ENCODE data around the gene FSTL3. TPM values are rescaled to one million over a fixed set of nuclear protein-coding genes. Genes with fewer than 3 reads are reported as not detected.

FSTL3 gene
- total and polyA plus RNA-seq, 2 of the 8 experiments (the other 6 are each of a cell fraction or from before 2014, with no cell fraction given), result 8.1 to 11.8 TPM

DNA sequence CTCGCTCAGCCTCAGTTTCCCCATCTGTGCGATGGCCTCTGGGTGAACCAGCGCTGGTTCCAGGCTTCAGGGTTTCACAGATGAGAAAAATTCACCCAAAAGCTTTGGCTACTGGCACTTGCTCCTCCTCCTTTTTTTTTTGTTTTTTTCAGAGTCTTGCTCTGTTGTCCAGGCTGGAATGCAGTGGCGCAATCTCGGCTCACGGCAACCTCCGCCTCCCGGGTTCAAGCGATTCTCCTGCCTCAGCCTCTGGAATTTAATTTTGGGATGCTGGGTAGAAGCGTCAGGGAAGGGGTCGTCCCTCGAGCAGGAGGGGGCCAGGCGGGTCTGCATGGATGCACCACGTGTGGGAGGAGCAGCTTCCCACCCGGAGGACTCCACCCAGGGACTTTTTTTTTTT is 12.0 kb downstream of the FSTL3 start:
- H3K9me3 ChIP-seq (ENCODE audit: insufficient read depth in 2 of 2, low read depth in 1 of 2, low read length in 1 of 2), result no peaks in the 10 kb centered on the region; a peak in 1 of 4 replicates
- no peak for FAIRE-seq

More for the DNA sequence above, 12.0 kb downstream of the FSTL3 start:
- Histone ChIP-seq H3K36me3 (ENCODE audit: control insufficient read depth in 2 of 4, insufficient read depth in 4 of 4, low read length in 3 of 4) (no peaks in the 10 kb centered on the region), H3K23me2 (ENCODE audit: low read depth, low read length) (no peaks in the 10 kb centered on the region), H3K4me1 (replicated peaks in 1 of 4; ENCODE audit: control insufficient read depth in 3 of 4, insufficient read depth in 4 of 4, low read length in 3 of 4) (no peaks in the 10 kb centered on the region), H3K4me3 (ENCODE audit: extremely low read depth in 1 of 4, insufficient read depth in 2 of 4, low read depth in 3 of 4, low read length in 4 of 4) (no peak overlapping the region), H2AK5ac (ENCODE audit: low read depth, low read length) (no peak overlapping the region), H3K56ac (replicated peaks; ENCODE audit: insufficient read length, low read depth, low read length) (no peak overlapping the region), H4K20me1 (replicated peaks in 1 of 2; ENCODE audit: control insufficient read depth in 1 of 2, insufficient read depth in 2 of 2, low read length in 2 of 2) (peaks cover 0 to 1% of the 10 kb centered on the region in 2 experiments), H3K4me2 (ENCODE audit: insufficient read depth in 1 of 2, low read depth in 2 of 2, low read length in 2 of 2) (no peak overlapping the region), H3K79me2 (ENCODE audit: control insufficient read depth in 1 of 2, insufficient read depth in 2 of 2, low read length in 2 of 2) (no peaks in the 10 kb centered on the region), H3K79me1 (ENCODE audit: low read depth, low read length) (no peaks in the 10 kb centered on the region), H3K27ac (ENCODE audit: low read depth, low read length) (no peak overlapping the region), H3K23ac (ENCODE audit: insufficient read length) (no peak overlapping the region), H2BK5ac (ENCODE audit: low read depth, low read length) (no peak overlapping the region), H3K18ac (ENCODE audit: extremely low read depth, low read length) (no peak overlapping the region), H4K91ac (replicated peaks; ENCODE audit: insufficient read length, low read length) (no peak overlapping the region), H3K27me3 (replicated peaks in 1 of 4; ENCODE audit: control insufficient read depth in 3 of 4, extremely low read depth in 1 of 4, insufficient read depth in 3 of 4, low read length in 3 of 4) (0 out of 7 replicates have a peak, but pooled peaks cover 0 to 2% (median 0%) of the 10 kb centered on the region in 4 experiments), H2BK20ac (ENCODE audit: low read length) (no peak overlapping the region), H2BK120ac (replicated peaks; ENCODE audit: low read depth, low read length) (no peak overlapping the region), H3K14ac (ENCODE audit: insufficient read length) (no peak overlapping the region), H2BK15ac (ENCODE audit: low read length) (no peak overlapping the region), H3K9ac (replicated peaks in 1 of 4; ENCODE audit: extremely low read depth in 1 of 4, low read depth in 3 of 4, low read length in 3 of 4) (no peak overlapping the region), H2AFZ (ENCODE audit: low read length) (no peak overlapping the region), H3K4ac (replicated peaks; ENCODE audit: insufficient read length, low read depth, low read length) (no peak overlapping the region), H4K8ac (ENCODE audit: extremely low read depth, insufficient read depth, low read length) (no peak overlapping the region), H4K5ac (ENCODE audit: insufficient read length, low read depth, low read length) (no peak overlapping the region), H2BK12ac (ENCODE audit: low read depth, low read length) (no peak overlapping the region)
- CTCF ChIA-PET (ENCODE audit: partially characterized antibody), result interaction anchor here (0.6 to 2.4 kb wide), 5 partner anchors 9 to 18 kb away, joined by 3 to 7 read pairs (median 3); no protein-coding TSS in a partner anchor
- TF ChIP-seq CHD1 (IDR thresholded peaks at IDR 0.05; ENCODE audit: low read depth, low read length), result no peak
- TF ChIP-seq SIX5 (IDR thresholded peaks at IDR 0.05; ENCODE audit: low read depth, low read length), result no peak
- no peak for TF ChIP-seq CBX8 (IDR thresholded peaks at IDR 0.05; ENCODE audit: borderline replicate concordance, low read depth, low read length)
- TF ChIP-seq EZH2 (IDR thresholded peaks at IDR 0.05; ENCODE audit: low read depth, low read length, severe bottlenecking), result no peak
- no peak for TF ChIP-seq RFX5 (IDR thresholded peaks at IDR 0.05; ENCODE audit: borderline replicate concordance, low read depth, low read length)
- no peak for TF ChIP-seq KDM4A (IDR thresholded peaks at IDR 0.05; ENCODE audit: low read depth, low read length, severe bottlenecking)
- no peak for TF ChIP-seq SRF (IDR thresholded peaks at IDR 0.05; ENCODE audit: low read depth, low read length)
- no peak for TF ChIP-seq RXRA (IDR thresholded peaks at IDR 0.05; ENCODE audit: insufficient read depth, low read depth, low read length)
- no peak for TF ChIP-seq TAF7 (optimal IDR thresholded peaks at IDR 0.05; ENCODE audit: borderline replicate concordance, low read depth, low read length)
- POLR2A ChIA-PET (ENCODE audit: partially characterized antibody), result interaction anchor here (1.6 kb wide), 1 partner anchor 16 kb away, joined by 3 read pairs; no protein-coding TSS in a partner anchor
- DNase-seq (ENCODE audit: low read depth in 1 of 2, low spot score in 2 of 2), result no peak
- 96% methylated on average over 12 of the region's 15 CpGs; no CpG with 5 or more reads in 1 of the 2 experiments for WGBS, 2 experiments (ENCODE audit: extremely low coverage in 1 of 2, insufficient coverage in 1 of 2, insufficient read length in 1 of 2, insufficient replicate concordance in 2 of 2, low coverage in 1 of 2, low lambda C conversion rate in 2 of 2, missing lambda C conversion rate in 1 of 2)
